ENCODE measurements around the gene GRIK2.

The GRIK2 gene

DNA sequence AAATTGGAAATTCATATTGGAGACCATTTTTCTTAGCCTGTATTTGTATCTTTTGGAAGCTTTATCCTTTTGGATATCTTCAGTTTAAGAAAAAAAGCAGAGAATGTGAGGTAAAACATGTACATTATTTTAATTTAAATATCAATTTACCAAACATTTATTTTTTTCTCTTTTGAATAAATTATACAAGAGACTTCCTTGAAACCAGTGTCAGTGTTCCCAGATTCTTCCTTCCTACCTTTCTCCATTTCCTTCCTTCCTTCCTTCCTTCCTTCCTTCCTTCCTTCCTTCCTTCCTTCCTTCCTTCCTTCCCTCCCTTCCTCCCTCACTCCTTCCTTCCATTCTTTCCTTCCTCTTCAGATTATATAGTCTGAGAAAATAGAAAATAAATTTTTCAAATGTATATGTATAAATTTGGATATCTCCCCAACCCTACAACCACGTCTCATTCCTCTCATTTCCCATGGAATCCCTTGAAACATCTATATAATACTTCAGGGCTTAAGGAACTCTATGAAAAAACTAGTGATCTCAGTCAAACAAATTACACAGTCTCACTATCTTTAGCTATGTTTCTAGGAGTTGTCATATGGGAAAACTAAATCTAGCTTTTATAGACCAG, 528.4 kb downstream of the GRIK2 start:
- DNase-seq: no peak

DNA sequence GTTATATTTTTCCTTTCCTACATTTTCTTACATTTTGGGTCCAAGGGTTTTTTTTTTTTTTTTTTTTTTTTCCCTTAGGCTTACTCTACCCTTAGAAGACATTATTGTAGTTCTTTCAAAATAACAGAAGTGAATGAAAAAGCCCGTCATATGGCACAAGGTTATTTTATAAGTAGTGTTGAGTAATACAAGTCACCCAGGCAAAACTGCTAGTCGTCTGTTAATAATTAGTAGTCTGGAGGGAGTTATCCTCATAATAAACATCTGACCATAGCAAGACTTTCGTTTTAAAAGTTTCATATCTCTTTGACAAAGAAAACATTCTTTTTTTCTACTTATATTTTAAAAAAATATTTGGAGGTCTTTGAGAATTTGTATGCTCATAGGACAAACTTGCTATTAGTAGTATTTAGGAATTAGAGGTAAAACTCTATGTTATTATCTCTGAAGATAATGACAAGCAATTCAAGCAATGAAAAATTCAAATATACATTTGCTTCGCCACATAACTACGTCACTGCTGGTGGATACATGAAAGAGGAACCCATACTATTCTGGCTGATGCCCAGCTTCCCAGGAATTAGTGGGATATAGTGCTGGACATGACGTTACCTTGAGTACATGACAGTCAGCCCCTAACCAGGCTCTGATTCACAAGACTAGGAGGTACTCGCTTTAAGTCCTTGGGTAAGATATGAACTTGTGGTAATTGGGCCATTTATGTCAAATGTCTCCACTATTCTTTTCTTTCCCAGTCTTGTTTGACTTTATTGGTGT, 532.8 kb downstream of the GRIK2 start:
- DNase-seq: no peak

- no peak for DNase-seq
These were observed 538.3 kb downstream of the GRIK2 start for GRCh38 chr6:101931766-101932165.

DNA sequence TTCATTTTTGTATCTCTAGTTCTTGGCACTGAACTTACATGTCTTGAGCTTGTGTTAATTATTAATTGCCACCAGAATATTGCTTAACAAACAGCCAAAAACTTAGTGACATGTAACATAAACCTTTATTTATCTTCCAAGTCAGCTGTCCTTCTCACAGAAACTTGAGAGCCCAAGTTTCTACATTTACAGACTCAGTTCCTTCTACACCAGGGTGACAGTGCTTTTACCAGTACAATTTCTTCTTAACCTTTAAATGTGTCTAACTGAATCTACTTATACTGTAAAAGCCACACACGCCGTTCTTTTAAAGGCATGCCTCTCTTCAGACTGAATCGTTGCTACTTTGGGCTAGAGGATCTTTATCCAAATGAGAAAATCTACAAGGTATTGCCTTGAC, 539.2 kb downstream of the GRIK2 start:
- DNase-seq: no peak

GRCh38 chr6:101935732-101936131, 542.2 kb downstream of the GRIK2 start:
- no peak for DNase-seq

DNA sequence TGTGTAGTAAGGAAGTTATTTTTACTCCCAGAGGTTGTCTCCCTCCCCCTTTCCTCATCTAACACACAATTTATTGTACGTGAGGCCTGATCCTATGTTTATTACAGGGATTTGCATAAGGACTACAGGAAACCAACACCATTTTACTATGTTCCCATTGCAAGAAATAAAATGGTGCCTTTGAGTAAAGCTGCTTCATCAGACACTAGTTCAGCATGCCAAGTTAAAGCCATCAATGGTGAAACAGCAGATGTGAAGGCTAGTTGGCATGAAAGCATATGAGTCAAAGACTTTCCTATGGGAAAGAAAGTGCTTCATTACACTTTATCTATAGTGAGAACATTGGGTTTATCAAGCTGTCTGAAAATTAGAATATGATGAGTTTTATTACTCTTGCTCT, 543.0 kb downstream of the GRIK2 start:
- DNase-seq: no peak

- DNase-seq: no peak
These were observed 543.6 kb downstream of the GRIK2 start for GRCh38 chr6:101937108-101937507.

- no peak for DNase-seq
These were observed 546.9 kb downstream of the GRIK2 start for GRCh38 chr6:101940391-101940790.

GRCh38 chr6:101956961-101957360, 563.5 kb downstream of the GRIK2 start:
- DNase-seq: no peak

- no peak for DNase-seq
These were observed 567.8 kb downstream of the GRIK2 start for GRCh38 chr6:101961357-101961756.

DNA sequence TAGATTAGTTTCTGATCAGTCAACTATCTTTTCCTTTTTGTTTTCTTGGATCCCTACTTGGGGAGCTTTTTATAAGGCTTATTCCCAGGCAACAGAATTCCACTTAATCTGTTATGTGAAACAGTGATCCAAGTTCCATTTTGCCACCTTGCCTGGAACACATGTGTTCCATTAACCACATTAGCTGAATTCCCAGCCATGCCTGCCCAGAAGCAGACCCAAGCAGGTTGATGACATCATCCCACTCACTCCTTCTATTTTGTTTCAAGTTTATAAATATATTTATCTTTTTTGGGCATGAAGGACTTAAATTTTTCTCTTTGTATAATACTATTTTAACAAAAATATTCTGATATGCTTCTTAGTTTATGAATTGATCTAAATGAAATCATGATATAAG, 587.4 kb downstream of the GRIK2 start:
- no peak for DNase-seq

- no peak for DNase-seq
These were observed 593.0 kb downstream of the GRIK2 start for GRCh38 chr6:101986476-101986875.

- no peak for DNase-seq
These were observed 598.8 kb downstream of the GRIK2 start for GRCh38 chr6:101992286-101992685.

DNA sequence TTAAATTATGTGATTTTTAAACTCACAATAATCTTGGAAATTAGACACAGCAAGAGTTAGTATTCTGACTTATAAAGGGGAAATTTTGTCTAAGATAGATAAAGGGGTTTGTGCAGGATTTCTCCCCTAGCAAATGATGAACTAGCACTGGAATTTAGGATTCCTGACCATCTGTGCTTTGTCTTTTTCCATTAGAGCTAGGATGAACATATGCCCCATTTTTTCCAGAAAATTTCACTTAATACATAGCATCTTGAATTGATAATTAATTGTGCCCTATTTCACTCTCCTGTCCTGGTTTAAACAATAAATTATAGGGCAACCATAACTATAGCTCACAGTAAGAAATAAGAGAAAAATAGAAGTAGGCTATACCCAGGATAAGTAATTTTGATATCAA, 601.0 kb downstream of the GRIK2 start:
- no peak for DNase-seq

DNA sequence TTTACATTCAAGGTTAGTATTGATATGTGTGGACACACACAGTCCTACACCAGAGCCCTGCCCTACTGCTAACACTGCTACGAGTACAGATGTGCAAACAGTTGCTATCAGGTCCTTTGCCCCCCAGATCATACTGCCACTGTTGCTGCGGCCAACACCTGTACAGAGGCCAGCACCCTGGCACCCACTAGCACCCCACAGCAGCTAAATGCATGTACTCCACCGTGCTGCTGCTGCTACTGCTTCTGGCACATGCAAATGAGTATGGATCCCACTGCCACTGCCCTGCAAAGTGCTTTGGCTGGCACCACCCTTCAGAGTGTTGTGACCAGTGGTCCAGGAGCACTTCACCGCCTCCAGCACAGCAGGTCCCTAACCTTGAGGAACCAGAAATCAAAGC, 621.9 kb downstream of the GRIK2 start:
- no peak for DNase-seq

GRCh38 chr6:102022281-102022680, 628.8 kb downstream of the GRIK2 start:
- DNase-seq: no peak

DNA sequence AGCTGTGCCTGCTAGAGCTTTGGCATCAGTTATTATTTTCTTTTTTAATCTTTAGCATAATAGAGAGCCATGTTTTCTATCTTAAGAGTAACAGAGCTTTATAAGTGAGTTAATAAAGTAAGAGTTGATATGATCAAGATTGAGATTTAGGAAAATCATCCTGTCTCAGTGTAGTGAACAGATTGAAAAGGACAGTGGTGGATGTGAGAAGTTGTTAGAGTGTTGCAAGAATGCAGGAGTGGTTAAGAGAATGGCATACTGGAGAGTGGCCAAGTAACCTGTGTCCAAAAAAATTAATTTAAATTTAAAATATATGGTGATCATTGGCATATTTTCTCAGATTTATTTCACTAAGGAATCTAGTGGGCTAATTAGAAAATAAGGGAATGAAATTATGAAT, 629.3 kb downstream of the GRIK2 start:
- no peak for DNase-seq

DNA sequence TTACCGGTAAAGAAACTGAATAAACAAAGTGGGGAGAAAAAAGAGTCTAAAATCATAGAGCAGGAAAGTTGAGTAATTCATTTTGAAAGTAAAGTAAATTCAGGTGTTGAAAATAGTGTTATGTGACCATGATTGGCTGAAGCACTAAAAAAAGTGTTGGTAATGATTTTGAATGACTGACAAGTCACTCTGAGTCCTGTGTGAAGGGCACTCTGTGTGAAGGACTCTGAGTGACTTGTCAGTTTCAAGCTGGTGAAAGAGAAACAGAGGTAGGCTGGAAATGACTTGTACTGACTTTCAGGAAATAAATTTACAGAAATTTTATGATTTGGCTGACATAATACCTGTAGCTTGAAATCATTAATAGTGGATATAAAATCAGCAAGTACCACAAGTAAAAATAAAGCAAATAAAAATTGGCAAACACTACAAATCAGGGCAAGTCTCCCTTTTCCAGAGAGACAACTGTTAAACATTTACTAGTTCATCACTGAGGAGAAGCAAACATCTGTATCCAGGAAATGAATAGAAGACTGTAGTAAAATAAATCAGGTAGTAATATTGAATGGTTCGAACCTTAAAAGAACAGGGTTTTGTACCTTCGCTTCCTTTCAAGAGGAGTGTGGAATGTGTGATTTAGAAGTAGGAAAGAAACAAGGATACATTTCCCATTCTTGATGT, 630.6 kb downstream of the GRIK2 start:
- no peak for DNase-seq

GRCh38 chr6:102026649-102027048, 633.1 kb downstream of the GRIK2 start:
- DNase-seq: no peak

DNA sequence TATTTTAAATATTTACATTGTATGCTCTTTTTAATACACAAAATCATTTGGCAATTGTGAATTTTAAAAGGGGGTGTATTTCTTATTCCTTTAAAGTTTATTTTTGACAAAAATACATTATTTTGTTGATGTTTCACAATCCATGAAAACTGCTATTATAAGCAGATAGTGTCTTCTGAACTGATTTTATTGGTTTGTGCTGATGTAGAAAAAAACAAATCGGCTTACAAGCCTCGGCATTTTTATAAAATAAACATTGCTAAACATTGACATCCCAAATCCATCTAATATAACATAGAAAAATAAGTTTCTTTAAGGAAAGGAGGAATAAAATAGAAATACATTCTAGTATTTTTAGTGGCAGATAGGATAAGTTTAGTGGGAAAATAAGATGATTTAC, 634.7 kb downstream of the GRIK2 start:
- DNase-seq: no peak

DNA sequence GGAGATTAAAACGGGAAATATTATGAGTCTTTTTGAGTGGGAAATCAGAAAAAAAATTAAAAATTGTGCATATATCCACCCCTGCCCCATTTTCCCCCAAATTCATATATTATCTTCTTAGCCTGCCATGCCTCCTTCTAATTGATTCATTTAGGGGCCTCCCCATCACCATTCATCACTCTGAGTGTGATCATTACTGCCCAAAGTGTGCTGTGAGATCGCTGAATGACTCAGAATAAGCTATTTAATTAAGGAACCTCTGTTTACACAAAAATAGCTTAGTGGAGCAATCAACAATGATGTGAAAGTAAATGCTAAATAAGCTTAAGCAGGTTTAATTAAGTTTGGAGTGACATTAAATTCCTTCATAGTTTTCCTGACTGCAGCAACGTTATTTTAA, 645.5 kb downstream of the GRIK2 start:
- DNase-seq: no peak

GRCh38 chr6:102039441-102039840, 645.9 kb downstream of the GRIK2 start:
- no peak for DNase-seq

- no peak for DNase-seq
These were observed 657.5 kb downstream of the GRIK2 start for GRCh38 chr6:102051001-102051400.

DNA sequence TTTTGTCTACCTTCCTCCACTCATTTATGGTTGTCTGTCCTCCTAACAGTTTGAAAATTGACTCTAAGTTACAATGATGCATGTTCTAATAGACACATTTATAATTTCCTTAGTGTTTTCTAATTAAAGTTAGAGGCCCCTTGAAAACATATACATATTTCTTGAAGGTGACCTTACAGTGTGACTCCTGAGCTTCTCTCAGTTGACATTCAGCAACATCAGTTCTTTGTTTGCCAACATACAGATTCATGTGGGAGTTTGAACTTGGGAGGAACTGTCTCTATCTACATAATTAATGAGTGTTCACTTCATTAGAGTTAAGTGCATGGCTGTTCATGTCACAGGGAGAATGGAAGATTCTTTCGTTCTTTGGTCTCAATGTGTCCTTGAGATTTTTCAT, 658.2 kb downstream of the GRIK2 start:
- no peak for DNase-seq
